WTC11 (cell line): ENCODE data around the gene CACNA2D1. TPM values are rescaled to one million over a fixed set of nuclear protein-coding genes. Genes with fewer than 3 reads are reported as not detected.

ENCODE experiments used
- ATAC-seq: fragments of 200-7000 bp; cut with Tn5 transposase; 2 replicates; pipeline ENCODE4 v1.10.0; 2021; ENCODE audit warnings: mild to moderate bottlenecking, moderate library complexity
- CTCF ChIA-PET: fragments of 300-600 bp; sonication (Branson Sonifier 250); formaldehyde crosslinking; loops from one replicate; lab custom pipeline; 2021; ENCODE audit warnings: antibody characterized with exemption; lab: Charles Lee
- POLR2A ChIA-PET: fragments of 350-600 bp; sonication (Branson Sonifier 250); formaldehyde crosslinking; loops from one replicate; lab custom pipeline; 2021; ENCODE audit warnings: antibody characterized with exemption; lab: Charles Lee
- DNase-seq: peaks from one replicate; pipeline ENCODE4 v3.0.0; 2021; ENCODE audit warnings: low spot score
- H3K27ac Mint-ChIP-seq: 2 replicates; pipeline ENCODE4 v1.8.0; 2021; ENCODE audit warnings: mixed read lengths
- H3K27me3 Mint-ChIP-seq: 2 replicates; pipeline ENCODE4 v1.8.0; 2021; ENCODE audit warnings: low read depth, mild to moderate bottlenecking, moderate library complexity, mixed read lengths
- H3K36me3 Mint-ChIP-seq: 2 replicates; pipeline ENCODE4 v1.8.0; 2021; ENCODE audit warnings: mixed read lengths
- H3K4me1 Mint-ChIP-seq: 2 replicates; pipeline ENCODE4 v1.8.0; 2022; ENCODE audit warnings: mixed read lengths
- H3K4me3 Mint-ChIP-seq: 2 replicates; pipeline ENCODE4 v1.8.0; 2021; ENCODE audit warnings: mild to moderate bottlenecking, moderate library complexity, mixed read lengths
- H3K9me3 Mint-ChIP-seq: 2 replicates; pipeline ENCODE4 v1.8.0; 2021; ENCODE audit warnings: mixed read lengths
- ATF2 ChIP-seq: sonication (generic); formaldehyde crosslinking; IDR thresholded peaks from 2 replicates; pipeline ENCODE4 v1.8.1; 2022; ENCODE audit warnings: low read depth, missing genetic modification reagents, borderline replicate concordance
- CTCF ChIP-seq: fragments of 200-600 bp; IDR thresholded peaks from 2 replicates; pipeline ENCODE4 v1.8.0; 2022; ENCODE audit warnings: antibody characterized with exemption
- EMX1 ChIP-seq: fragments of 250-450 bp; sonication (Bioruptor Pico); IDR thresholded peaks from 2 replicates; pipeline ENCODE4 v1.8.0; 2021; ENCODE audit warnings: mild to moderate bottlenecking
- ESRRA ChIP-seq: sonication (generic); formaldehyde crosslinking; IDR thresholded peaks from 2 replicates; pipeline ENCODE4 v1.8.1; 2022; ENCODE audit warnings: mild to moderate bottlenecking, missing genetic modification reagents, borderline replicate concordance
- FOXP4 ChIP-seq: sonication (generic); formaldehyde crosslinking; IDR thresholded peaks from 2 replicates; pipeline ENCODE4 v1.8.0; 2022; ENCODE audit warnings: mild to moderate bottlenecking, missing genetic modification reagents
- HMGXB4 ChIP-seq: sonication (generic); formaldehyde crosslinking; IDR thresholded peaks from 2 replicates; pipeline ENCODE4 v1.8.1; 2023; ENCODE audit warnings: mild to moderate bottlenecking, moderate library complexity, missing genetic modification reagents
- IRF1 ChIP-seq: sonication (generic); formaldehyde crosslinking; IDR thresholded peaks from 2 replicates; pipeline ENCODE4 v1.8.0; 2023; ENCODE audit warnings: missing genetic modification reagents
- MAX ChIP-seq: sonication (generic); formaldehyde crosslinking; IDR thresholded peaks from 2 replicates; pipeline ENCODE4 v1.8.0; 2022; ENCODE audit warnings: mild to moderate bottlenecking, missing genetic modification reagents
- MYBL2 ChIP-seq: sonication (generic); formaldehyde crosslinking; IDR thresholded peaks from 2 replicates; pipeline ENCODE4 v1.8.1; 2023; ENCODE audit warnings: mild to moderate bottlenecking, moderate library complexity, missing genetic modification reagents
- NFATC4 ChIP-seq: fragments of 250-450 bp; sonication (Bioruptor Pico); IDR thresholded peaks from 2 replicates; pipeline ENCODE4 v1.9.0; 2021; ENCODE audit warnings: mild to moderate bottlenecking
- NFE2L1 ChIP-seq: sonication (generic); formaldehyde crosslinking; IDR thresholded peaks from 2 replicates; pipeline ENCODE4 v1.8.1; 2023; ENCODE audit warnings: missing genetic modification reagents
- SMAD4 ChIP-seq: sonication (generic); formaldehyde crosslinking; IDR thresholded peaks from 2 replicates; pipeline ENCODE4 v1.8.0; 2022; ENCODE audit warnings: mild to moderate bottlenecking, missing genetic modification reagents
- STAT6 ChIP-seq: sonication (generic); formaldehyde crosslinking; conservative IDR thresholded peaks from 2 replicates; pipeline ENCODE4 v1.8.1; 2023; ENCODE audit warnings: mild to moderate bottlenecking, low read depth, missing genetic modification reagents, moderate library complexity
- TP53 ChIP-seq: sonication (generic); formaldehyde crosslinking; IDR thresholded peaks from 2 replicates; pipeline ENCODE4 v1.8.1; 2023; ENCODE audit warnings: mild to moderate bottlenecking, missing genetic modification reagents
- USF1 ChIP-seq: sonication (generic); formaldehyde crosslinking; IDR thresholded peaks from 2 replicates; pipeline ENCODE4 v1.8.0; 2022; ENCODE audit warnings: mild to moderate bottlenecking, missing genetic modification reagents
- ZNF121 ChIP-seq: sonication (generic); formaldehyde crosslinking; IDR thresholded peaks from 2 replicates; pipeline ENCODE4 v1.8.0; 2023; ENCODE audit warnings: missing genetic modification reagents
- ZNF138 ChIP-seq: sonication (generic); formaldehyde crosslinking; conservative IDR thresholded peaks from 2 replicates; pipeline ENCODE4 v1.8.1; 2022; ENCODE audit warnings: mild to moderate bottlenecking, moderate library complexity, missing genetic modification reagents
- ZNF232 ChIP-seq: sonication (generic); formaldehyde crosslinking; IDR thresholded peaks from 2 replicates; pipeline ENCODE4 v1.8.0; 2022; ENCODE audit warnings: mild to moderate bottlenecking, missing genetic modification reagents
- ZNF425 ChIP-seq: fragments of 250-450 bp; sonication (Bioruptor Pico); conservative IDR thresholded peaks from 2 replicates; pipeline ENCODE4 v1.9.0; 2021; ENCODE audit warnings: mild to moderate bottlenecking
- ZNF671 ChIP-seq: fragments of 250-450 bp; sonication (Bioruptor Pico); IDR thresholded peaks from 2 replicates; pipeline ENCODE4 v1.8.0; 2021; ENCODE audit warnings: mild to moderate bottlenecking
- total RNA-seq: library from RNA; stranded (reverse); gene quantifications from 3 replicates; pipeline ENCODE4 v1.2.3, GENCODE V29; 2021

CACNA2D1 gene
- total RNA-seq, 1 experiment from 2014 or later: 33.3 TPM

GRCh38 chr7:82411732-82412131, 31.8 kb downstream of the CACNA2D1 start:
- TF ChIP-seq STAT6: no peak
- no peak for TF ChIP-seq ZNF121
- TF ChIP-seq NFATC4 (CRISPR knock-in tag): no peak
- TF ChIP-seq CTCF: no peak
- no peak for TF ChIP-seq ZNF138 (CRISPR knock-in tag)
- TF ChIP-seq TP53 (CRISPR knock-in tag): no peak
- TF ChIP-seq FOXP4: no peak
- TF ChIP-seq ZNF232: no peak
- TF ChIP-seq NFE2L1: no peak
- no peak for TF ChIP-seq MYBL2 (CRISPR knock-in tag)
- TF ChIP-seq ATF2 (CRISPR knock-in tag): no peak
- TF ChIP-seq ZNF671 (CRISPR knock-in tag): no peak
- no peak for TF ChIP-seq EMX1
- no peak for TF ChIP-seq ESRRA (CRISPR knock-in tag)
- TF ChIP-seq IRF1: no peak
- no peak for TF ChIP-seq SMAD4
- no peak for TF ChIP-seq USF1
- TF ChIP-seq ZNF425 (CRISPR knock-in tag): no peak
- TF ChIP-seq HMGXB4 (CRISPR knock-in tag): no peak
- TF ChIP-seq MAX (CRISPR knock-in tag): no peak
- TF ChIP-seq, all 79 proteins: peak for 0
- Mint-ChIP-seq H3K27me3 (no peaks in the 10 kb centered on the region), H3K9me3 (peaks cover 4% of the 10 kb centered on the region), H3K36me3 (peaks cover 4% of the 10 kb centered on the region; the same call in 1 of the 2 replicates), H3K4me3 (no peak overlapping the region), H3K27ac (peak overlapping the region; percentile 63), H3K4me1 (peaks cover 24% of the 10 kb centered on the region)
- CTCF ChIA-PET: no interaction called here
- ATAC-seq: no peak
- POLR2A ChIA-PET: no interaction called here
- DNase-seq: no peak
